ENCODE measurements around the gene ATP10B. TPM values are rescaled to one million over a fixed set of nuclear protein-coding genes. Genes with fewer than 3 reads are reported as not detected.

The ATP10B gene
- polyA plus RNA-seq, 1 of the 3 experiments (the other 2 are of a cell fraction): not detected

DNA sequence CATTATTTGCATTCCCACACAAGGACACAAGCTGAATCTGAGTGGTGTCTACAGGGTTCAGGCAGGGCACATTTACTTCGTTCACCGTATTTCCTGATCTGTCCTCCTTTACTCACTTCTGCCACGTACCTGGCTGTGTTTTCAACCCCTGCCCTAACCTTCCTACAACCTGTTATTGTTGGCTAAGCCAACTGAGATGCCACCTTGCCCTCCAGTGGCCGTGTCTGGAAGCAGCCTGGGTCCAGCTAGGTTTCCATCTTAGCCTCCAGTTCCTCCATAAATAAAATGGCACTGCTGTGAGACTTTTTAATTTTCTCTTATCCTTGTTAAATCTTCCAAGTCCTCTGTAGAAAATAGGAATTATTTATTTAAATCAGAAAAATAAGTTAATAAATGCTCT, 64.8 kb downstream of the ATP10B start:
- H4K20me1 ChIP-seq (ENCODE audit: insufficient read depth): no peaks in the 10 kb centered on the region
- DNase-seq: no peak
- H3K27me3 ChIP-seq (ENCODE audit: insufficient read depth): no peaks in the 10 kb centered on the region
- ChIA-PET POLR2A (no interaction called here), CTCF (no interaction called here)
- no peaks in the 10 kb centered on the region for H3K36me3 ChIP-seq (replicated peaks in 1 of 2; ENCODE audit: control insufficient read depth in 1 of 2, insufficient read depth in 2 of 2, low read length in 1 of 2)
- H3K27ac ChIP-seq (ENCODE audit: low read depth in 2 of 2, low read length in 1 of 2): no peak overlapping the region
- no peak overlapping the region for H2AFZ ChIP-seq (ENCODE audit: low read depth)
- no peaks in the 10 kb centered on the region for H3K9me2 ChIP-seq
- no peaks in the 10 kb centered on the region for H3F3A ChIP-seq (replicated peaks; ENCODE audit: insufficient read depth)
- H3K9me3 ChIP-seq: no peaks in the 10 kb centered on the region
- WGBS (ENCODE audit: low lambda C conversion rate): 3% methylated on average over 4 of the region's 4 CpGs
- no peak overlapping the region for H3K9ac ChIP-seq
- H3K4me1 ChIP-seq (ENCODE audit: control insufficient read depth in 1 of 2, insufficient read depth in 2 of 2, low read depth in 1 of 2, low read length in 1 of 2): no peaks in the 10 kb centered on the region
- no peak overlapping the region for H3K4me2 ChIP-seq
- H3K79me2 ChIP-seq (ENCODE audit: insufficient read depth): no peaks in the 10 kb centered on the region
- H3K4me3 ChIP-seq (ENCODE audit: low read depth in 2 of 2, low read length in 1 of 2): no peak overlapping the region
- TF ChIP-seq, protein P1, sequence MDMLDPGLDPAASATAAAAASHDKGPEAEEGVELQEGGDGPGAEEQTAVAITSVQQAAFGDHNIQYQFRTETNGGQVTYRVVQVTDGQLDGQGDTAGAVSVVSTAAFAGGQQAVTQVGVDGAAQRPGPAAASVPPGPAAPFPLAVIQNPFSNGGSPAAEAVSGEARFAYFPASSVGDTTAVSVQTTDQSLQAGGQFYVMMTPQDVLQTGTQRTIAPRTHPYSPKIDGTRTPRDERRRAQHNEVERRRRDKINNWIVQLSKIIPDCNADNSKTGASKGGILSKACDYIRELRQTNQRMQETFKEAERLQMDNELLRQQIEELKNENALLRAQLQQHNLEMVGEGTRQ (IDR thresholded peaks at IDR 0.05; ENCODE audit: borderline replicate concordance, low read depth, low read length): no peak
- TF ChIP-seq, protein P2, sequence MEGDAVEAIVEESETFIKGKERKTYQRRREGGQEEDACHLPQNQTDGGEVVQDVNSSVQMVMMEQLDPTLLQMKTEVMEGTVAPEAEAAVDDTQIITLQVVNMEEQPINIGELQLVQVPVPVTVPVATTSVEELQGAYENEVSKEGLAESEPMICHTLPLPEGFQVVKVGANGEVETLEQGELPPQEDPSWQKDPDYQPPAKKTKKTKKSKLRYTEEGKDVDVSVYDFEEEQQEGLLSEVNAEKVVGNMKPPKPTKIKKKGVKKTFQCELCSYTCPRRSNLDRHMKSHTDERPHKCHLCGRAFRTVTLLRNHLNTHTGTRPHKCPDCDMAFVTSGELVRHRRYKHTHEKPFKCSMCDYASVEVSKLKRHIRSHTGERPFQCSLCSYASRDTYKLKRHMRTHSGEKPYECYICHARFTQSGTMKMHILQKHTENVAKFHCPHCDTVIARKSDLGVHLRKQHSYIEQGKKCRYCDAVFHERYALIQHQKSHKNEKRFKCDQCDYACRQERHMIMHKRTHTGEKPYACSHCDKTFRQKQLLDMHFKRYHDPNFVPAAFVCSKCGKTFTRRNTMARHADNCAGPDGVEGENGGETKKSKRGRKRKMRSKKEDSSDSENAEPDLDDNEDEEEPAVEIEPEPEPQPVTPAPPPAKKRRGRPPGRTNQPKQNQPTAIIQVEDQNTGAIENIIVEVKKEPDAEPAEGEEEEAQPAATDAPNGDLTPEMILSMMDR (IDR thresholded peaks at IDR 0.05): peak; percentile 47
- TF ChIP-seq RAD21 (IDR thresholded peaks at IDR 0.05; ENCODE audit: low read length): peak; percentile 29

DNA sequence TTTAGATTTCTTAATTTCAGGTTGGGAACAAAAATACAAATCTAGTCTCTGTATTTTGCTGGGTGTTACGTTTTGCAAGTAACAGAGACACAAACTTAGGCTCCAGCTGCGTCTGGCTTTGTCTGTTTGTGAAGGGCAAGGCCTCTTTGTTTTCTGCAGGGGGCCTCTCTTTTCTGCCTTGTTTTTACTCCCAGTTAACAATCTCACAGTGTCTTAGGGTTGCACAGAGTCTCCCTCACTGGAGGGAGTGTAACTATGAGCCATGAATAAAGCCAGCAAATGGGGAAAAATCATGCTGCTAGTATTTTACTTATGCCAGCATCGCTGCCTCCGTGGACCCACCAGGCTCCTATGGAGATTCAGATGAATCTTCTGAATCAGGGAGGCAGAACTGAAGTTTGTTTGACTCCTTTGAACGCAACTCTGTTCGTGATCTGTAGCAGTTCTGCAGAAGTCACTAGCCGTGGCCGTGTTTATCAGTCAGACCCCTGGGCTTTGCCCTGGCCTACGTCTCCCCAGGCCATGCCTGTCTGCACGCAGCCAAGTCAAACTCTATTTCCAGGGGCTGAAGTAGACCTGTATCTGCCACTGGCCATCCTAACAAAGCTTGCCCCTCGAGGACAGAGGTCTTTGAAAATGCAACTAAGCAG, 77.2 kb downstream of the ATP10B start:
- Histone ChIP-seq H3K9me2 (no peaks in the 10 kb centered on the region), H3K27me3 (ENCODE audit: insufficient read depth) (no peaks in the 10 kb centered on the region; the same call in none of the 2 replicates), H3K9ac (no peak overlapping the region), H3K9me3 (no peaks in the 10 kb centered on the region), H3K27ac (ENCODE audit: low read depth in 2 of 2, low read length in 1 of 2) (no peak overlapping the region), H3K4me2 (no peak overlapping the region), H2AFZ (ENCODE audit: low read depth) (no peak overlapping the region), H3F3A (replicated peaks; ENCODE audit: insufficient read depth) (no peaks in the 10 kb centered on the region), H3K4me3 (ENCODE audit: low read depth in 2 of 2, low read length in 1 of 2) (no peak overlapping the region), H3K4me1 (ENCODE audit: control insufficient read depth in 1 of 2, insufficient read depth in 2 of 2, low read depth in 1 of 2, low read length in 1 of 2) (no peaks in the 10 kb centered on the region), H3K79me2 (ENCODE audit: insufficient read depth) (no peaks in the 10 kb centered on the region), H3K36me3 (replicated peaks in 1 of 2; ENCODE audit: control insufficient read depth in 1 of 2, insufficient read depth in 2 of 2, low read length in 1 of 2) (no peaks in the 10 kb centered on the region), H4K20me1 (ENCODE audit: insufficient read depth) (no peaks in the 10 kb centered on the region)
- DNase-seq: no peak
- ChIA-PET POLR2A (no interaction called here), CTCF (no interaction called here)
- 5% methylated on average over 11 of the region's 11 CpGs for WGBS (ENCODE audit: low lambda C conversion rate)
- TF ChIP-seq, protein P3, sequence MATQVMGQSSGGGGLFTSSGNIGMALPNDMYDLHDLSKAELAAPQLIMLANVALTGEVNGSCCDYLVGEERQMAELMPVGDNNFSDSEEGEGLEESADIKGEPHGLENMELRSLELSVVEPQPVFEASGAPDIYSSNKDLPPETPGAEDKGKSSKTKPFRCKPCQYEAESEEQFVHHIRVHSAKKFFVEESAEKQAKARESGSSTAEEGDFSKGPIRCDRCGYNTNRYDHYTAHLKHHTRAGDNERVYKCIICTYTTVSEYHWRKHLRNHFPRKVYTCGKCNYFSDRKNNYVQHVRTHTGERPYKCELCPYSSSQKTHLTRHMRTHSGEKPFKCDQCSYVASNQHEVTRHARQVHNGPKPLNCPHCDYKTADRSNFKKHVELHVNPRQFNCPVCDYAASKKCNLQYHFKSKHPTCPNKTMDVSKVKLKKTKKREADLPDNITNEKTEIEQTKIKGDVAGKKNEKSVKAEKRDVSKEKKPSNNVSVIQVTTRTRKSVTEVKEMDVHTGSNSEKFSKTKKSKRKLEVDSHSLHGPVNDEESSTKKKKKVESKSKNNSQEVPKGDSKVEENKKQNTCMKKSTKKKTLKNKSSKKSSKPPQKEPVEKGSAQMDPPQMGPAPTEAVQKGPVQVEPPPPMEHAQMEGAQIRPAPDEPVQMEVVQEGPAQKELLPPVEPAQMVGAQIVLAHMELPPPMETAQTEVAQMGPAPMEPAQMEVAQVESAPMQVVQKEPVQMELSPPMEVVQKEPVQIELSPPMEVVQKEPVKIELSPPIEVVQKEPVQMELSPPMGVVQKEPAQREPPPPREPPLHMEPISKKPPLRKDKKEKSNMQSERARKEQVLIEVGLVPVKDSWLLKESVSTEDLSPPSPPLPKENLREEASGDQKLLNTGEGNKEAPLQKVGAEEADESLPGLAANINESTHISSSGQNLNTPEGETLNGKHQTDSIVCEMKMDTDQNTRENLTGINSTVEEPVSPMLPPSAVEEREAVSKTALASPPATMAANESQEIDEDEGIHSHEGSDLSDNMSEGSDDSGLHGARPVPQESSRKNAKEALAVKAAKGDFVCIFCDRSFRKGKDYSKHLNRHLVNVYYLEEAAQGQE (IDR thresholded peaks at IDR 0.05; ENCODE audit: low read depth, low read length): no peak
- TF ChIP-seq RXRA (IDR thresholded peaks at IDR 0.05; ENCODE audit: borderline replicate concordance, low read depth) (no peak), GABPA (IDR thresholded peaks at IDR 0.05; ENCODE audit: low read depth) (no peak), YY1 (IDR thresholded peaks at IDR 0.05; ENCODE audit: low read depth) (no peak), TCF12 (IDR thresholded peaks at IDR 0.05) (no peak), RCOR1 (IDR thresholded peaks at IDR 0.05; ENCODE audit: low read length) (no peak), NRF1 (IDR thresholded peaks at IDR 0.05; ENCODE audit: low read depth, low read length) (no peak), RFX5 (IDR thresholded peaks at IDR 0.05; ENCODE audit: low read length) (no peak), EZH2phosphoT487 (IDR thresholded peaks at IDR 0.05; ENCODE audit: borderline replicate concordance, low read depth) (no peak)
- TF ChIP-seq, protein P2 (IDR thresholded peaks at IDR 0.05): no peak

Measured in SK-N-SH (cell line).